Stomach (tissue), 9 donors: ENCODE data around the gene CCDC28B. TPM values are rescaled to one million over a fixed set of nuclear protein-coding genes. Genes with fewer than 3 reads are reported as not detected.

Source experiments
- DNase-seq, 2 donors: peaks; one replicate each; pipeline versions ENCODE4 v3.0.0 to v3.0.0-alpha.2; 2013 to 2019
- H3K27ac ChIP-seq, 5 donors: fragments of 200-600 bp in 4 of 5; sonication (generic) in 4 of 5; one replicate each; pipeline ENCODE4 v1.5.1; 2013 to 2019; ENCODE audit warnings: mild to moderate bottlenecking in 1 of 5, moderate library complexity in 1 of 5
- H3K27me3 ChIP-seq, 3 donors: fragments of 200-600 bp; sonication (generic); one replicate each; pipeline ENCODE4 v1.5.1; 2017 to 2019; ENCODE audit warnings: mixed run types in 1 of 3
- H3K36me3 ChIP-seq, 4 donors: fragments of 200-600 bp; sonication (generic); 1 replicate in 3 of 4; 2 replicates in 1 of 4; pipeline ENCODE4 v1.5.1; 2016 to 2019
- H3K4me1 ChIP-seq, 4 donors: fragments of 200-600 bp; sonication (generic); one replicate each; pipeline ENCODE4 v1.5.1; 2016 to 2019
- H3K4me3 ChIP-seq, 4 donors: fragments of 200-600 bp; sonication (generic) in 3 of 4; one replicate each; pipeline ENCODE4 v1.5.1; 2016 to 2019; ENCODE audit warnings: mild to moderate bottlenecking in 1 of 4
- H3K9me3 ChIP-seq, 4 donors: fragments of 200-600 bp; sonication (generic); one replicate each; pipeline ENCODE4 v1.5.1; 2016 to 2019
- EP300 ChIP-seq: sonication (generic); formaldehyde crosslinking; IDR thresholded peaks from one replicate; pipeline ENCODE4 v1.6.1; 2017; ENCODE audit warnings: antibody characterized with exemption
- POLR2A ChIP-seq, 4 donors: fragments of 450-650 bp; IDR thresholded peaks; one replicate each; pipeline ENCODE4 v1.6.1; 2016; ENCODE audit warnings: antibody characterized with exemption in 4 of 4, control low read depth in 2 of 4, mild to moderate bottlenecking in 1 of 4, moderate library complexity in 1 of 4
- POLR2AphosphoS5 ChIP-seq, 3 donors: sonication (generic); formaldehyde crosslinking; IDR thresholded peaks; one replicate each; pipeline ENCODE4 v1.6.1; 2016; ENCODE audit warnings: antibody characterized with exemption in 3 of 3
- WGBS, 5 donors: extraction: QIAGEN DNeasy Blood & Tissue Kit in 3 of 5; methylation state at CpG; one replicate each; pipeline versions ENCODE4 v1.1.5 to v1.1.7; 2013 to 2018; 5-methylcytosine and 5-hydroxymethylcytosine counted together
- intact Hi-C: fragments of 100-400 bp; cut with DNase I; formaldehyde crosslinking; loops from one replicate; pipeline ENCODE4 v1.15.1; 2023; ENCODE audit warnings: low total_unique reads
- polyA plus RNA-seq, 3 donors: library from polyadenylated mRNA; stranded (reverse); fragments of 200-250 nt; gene quantifications; one replicate each; pipeline ENCODE4 v1.2.3, GENCODE V29; 2013
- total RNA-seq, 5 donors: library from RNA; depleted of rRNA; stranded (reverse); fragments of >200 nt; gene quantifications; one replicate each; pipeline versions ENCODE4 v1.1.0 to v1.2.3, GENCODE V29; 2014 to 2016
- TF ChIP-seq, protein P1 (sequence below), 7 experiments: fragments of 450-650 bp in 4 of 7; fragments of 200-600 bp in 3 of 7; sonication (generic) in 3 of 7; IDR thresholded peaks; one replicate each; pipeline ENCODE4 v1.5.1; 2016 to 2019; ENCODE audit warnings: antibody characterized with exemption in 7 of 7, control low read depth in 2 of 7, mild to moderate bottlenecking in 1 of 7
- donor health status: healthy with polysubstance abuse.
- donor health status: Bipolar disorder and iron deficiency.
- donor health status: healthy.

The CCDC28B gene
- total and polyA plus RNA-seq, 8 donors: 0.45 to 27.8 (median 9.7) TPM; not detected in 2

DNA sequence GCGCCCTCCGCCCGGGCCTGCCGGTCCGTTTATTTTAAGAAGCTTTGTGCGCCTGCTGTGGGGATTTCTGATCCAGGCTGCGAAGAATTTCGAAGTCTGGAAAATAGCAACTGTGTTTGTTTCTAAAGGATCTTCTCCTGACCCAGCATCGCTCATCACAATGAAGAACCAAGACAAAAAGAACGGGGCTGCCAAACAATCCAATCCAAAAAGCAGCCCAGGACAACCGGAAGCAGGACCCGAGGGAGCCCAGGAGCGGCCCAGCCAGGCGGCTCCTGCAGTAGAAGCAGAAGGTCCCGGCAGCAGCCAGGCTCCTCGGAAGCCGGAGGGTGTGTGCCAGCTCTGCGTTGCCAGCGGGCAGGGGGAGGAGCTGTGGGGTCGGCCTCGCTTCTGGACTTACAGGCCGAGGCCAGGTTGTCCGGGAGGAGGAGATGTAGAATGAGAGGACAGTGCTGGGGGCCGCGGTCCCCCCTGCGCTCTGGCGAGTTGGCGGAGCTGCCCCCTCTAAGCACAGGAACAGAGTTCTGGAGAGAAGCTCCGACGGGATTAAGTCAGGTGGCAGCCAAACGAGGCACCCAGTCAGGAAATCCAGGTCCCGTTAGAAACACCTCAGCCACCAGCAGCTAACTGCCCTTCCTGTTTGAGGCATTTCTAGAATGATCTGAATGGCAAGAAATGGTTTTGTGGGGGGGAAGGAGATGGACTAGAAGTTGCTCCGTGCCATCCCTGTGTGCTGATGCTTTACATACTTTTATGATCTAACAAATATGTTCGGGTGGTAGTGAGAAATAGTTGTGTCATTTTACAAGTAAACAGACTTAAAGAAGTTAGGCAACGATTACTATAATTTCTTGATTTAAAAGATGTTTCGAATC is 20.0 kb upstream of the CCDC28B start:
- no peaks in the 10 kb centered on the region for H3K27me3 ChIP-seq
- peaks cover 30 to 62% (median 48%) of the 10 kb centered on the region in 4 donors for H3K4me1 ChIP-seq
- H3K4me3 ChIP-seq: peak overlapping the region; percentile 64 to 78 (median 64)
- peak overlapping the region; percentile 92 to 99 (median 97) for H3K27ac ChIP-seq
- no peaks in the 10 kb centered on the region for H3K9me3 ChIP-seq
- H3K36me3 ChIP-seq: peaks cover 17 to 42% (median 40%) of the 10 kb centered on the region in 4 donors
- DNase-seq: peak; percentile 54 to 77
- intact Hi-C loops: no loop called here
- no peak for TF ChIP-seq POLR2A (IDR thresholded peaks at IDR 0.05)
- no peak for TF ChIP-seq POLR2AphosphoS5 (IDR thresholded peaks at IDR 0.05)
- TF ChIP-seq, protein P1, sequence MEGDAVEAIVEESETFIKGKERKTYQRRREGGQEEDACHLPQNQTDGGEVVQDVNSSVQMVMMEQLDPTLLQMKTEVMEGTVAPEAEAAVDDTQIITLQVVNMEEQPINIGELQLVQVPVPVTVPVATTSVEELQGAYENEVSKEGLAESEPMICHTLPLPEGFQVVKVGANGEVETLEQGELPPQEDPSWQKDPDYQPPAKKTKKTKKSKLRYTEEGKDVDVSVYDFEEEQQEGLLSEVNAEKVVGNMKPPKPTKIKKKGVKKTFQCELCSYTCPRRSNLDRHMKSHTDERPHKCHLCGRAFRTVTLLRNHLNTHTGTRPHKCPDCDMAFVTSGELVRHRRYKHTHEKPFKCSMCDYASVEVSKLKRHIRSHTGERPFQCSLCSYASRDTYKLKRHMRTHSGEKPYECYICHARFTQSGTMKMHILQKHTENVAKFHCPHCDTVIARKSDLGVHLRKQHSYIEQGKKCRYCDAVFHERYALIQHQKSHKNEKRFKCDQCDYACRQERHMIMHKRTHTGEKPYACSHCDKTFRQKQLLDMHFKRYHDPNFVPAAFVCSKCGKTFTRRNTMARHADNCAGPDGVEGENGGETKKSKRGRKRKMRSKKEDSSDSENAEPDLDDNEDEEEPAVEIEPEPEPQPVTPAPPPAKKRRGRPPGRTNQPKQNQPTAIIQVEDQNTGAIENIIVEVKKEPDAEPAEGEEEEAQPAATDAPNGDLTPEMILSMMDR (IDR thresholded peaks at IDR 0.05): no peak
- TF ChIP-seq EP300: no peak
- 4 to 6% (median 6%) methylated on average over 20 to 36 of the region's 36 CpGs for WGBS, 5 donors

DNA sequence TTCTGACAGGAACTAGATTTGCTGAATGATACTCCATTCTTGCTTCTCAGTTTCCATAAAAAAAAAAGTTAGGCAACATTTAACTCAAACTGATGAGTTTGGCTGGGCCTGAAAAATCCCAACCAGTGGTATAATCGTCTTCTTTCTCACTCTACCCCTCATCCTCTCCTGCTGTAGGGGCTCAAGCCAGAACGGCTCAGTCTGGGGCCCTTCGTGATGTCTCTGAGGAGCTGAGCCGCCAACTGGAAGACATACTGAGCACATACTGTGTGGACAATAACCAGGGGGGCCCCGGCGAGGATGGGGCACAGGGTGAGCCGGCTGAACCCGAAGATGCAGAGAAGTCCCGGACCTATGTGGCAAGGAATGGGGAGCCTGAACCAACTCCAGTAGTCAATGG is 19.3 kb upstream of the CCDC28B start:
- Histone ChIP-seq H3K36me3 (peaks cover 17 to 48% (median 46%) of the 10 kb centered on the region in 4 donors), H3K27me3 (no peaks in the 10 kb centered on the region), H3K4me1 (peaks cover 30 to 68% (median 53%) of the 10 kb centered on the region in 4 donors), H3K27ac (peak overlapping the region in 4 of 5 donors; percentile 44 to 97 (median 94)), H3K4me3 (peak overlapping the region; percentile 64 to 78 (median 64)), H3K9me3 (no peaks in the 10 kb centered on the region)
- TF ChIP-seq, protein P1 (IDR thresholded peaks at IDR 0.05): no peak
- TF ChIP-seq POLR2A (IDR thresholded peaks at IDR 0.05): no peak
- TF ChIP-seq POLR2AphosphoS5 (IDR thresholded peaks at IDR 0.05): no peak
- no peak for TF ChIP-seq EP300
- DNase-seq: no peak
- 69 to 80% (median 77%) methylated on average over 8 to 9 of the region's 9 CpGs for WGBS, 5 donors
- intact Hi-C loops: no loop called here

DNA sequence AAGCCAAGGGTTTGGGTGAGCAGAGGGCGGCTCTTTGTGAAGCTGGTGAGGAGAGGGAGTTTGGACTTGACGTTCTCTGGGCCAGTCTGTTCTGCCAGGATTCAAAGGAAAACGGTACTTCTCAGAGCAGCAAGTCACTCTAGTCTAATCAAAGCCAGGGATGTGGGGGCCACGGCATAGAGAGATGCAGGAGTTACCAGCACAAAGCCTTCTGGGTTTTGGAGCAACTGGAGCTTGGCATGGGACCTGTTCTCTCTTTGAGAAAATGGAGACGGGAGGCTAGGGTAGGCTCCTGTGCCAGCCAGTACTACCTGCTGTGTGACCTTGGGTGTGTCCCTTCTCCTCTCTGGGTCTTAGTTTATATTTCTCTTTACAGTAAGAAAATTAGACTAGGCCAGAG is 18.8 kb upstream of the CCDC28B start:
- H3K36me3 ChIP-seq: peaks cover 17 to 53% (median 51%) of the 10 kb centered on the region in 4 donors
- peaks cover 30 to 73% (median 54%) of the 10 kb centered on the region in 4 donors for H3K4me1 ChIP-seq
- no peaks in the 10 kb centered on the region for H3K27me3 ChIP-seq
- H3K4me3 ChIP-seq: peak overlapping the region; percentile 64 to 78 (median 64)
- no peak for DNase-seq
- H3K27ac ChIP-seq: peak overlapping the region in 3 of 5 donors; percentile 44 to 97 (median 96)
- intact Hi-C loops: no loop called here
- 67 to 82% (median 78%) methylated on average over 5 of the region's 5 CpGs for WGBS, 5 donors
- no peaks in the 10 kb centered on the region for H3K9me3 ChIP-seq
- TF ChIP-seq EP300 (no peak), POLR2A (IDR thresholded peaks at IDR 0.05) (no peak), POLR2AphosphoS5 (IDR thresholded peaks at IDR 0.05) (no peak)
- TF ChIP-seq, protein P1 (IDR thresholded peaks at IDR 0.05): no peak

DNA sequence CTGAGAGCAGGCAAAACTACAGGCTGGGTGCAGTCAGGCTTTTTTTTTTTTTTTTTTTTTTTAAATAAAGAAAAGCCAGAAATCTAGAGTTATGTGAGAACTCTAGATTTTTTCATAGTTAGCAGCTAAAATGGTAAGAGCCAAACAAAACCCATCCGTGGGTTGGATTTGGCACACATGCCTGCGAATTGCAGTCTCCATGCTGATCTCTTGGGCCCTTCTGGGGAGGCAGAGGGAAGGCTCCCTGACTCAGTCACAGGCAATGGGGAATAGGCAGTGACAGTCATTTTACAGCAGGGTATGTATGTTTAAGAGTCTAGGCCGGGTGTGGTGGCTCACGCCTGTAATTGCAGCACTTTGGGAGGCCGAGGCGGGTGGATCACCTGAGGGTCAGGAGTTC is 18.3 kb upstream of the CCDC28B start:
- Histone ChIP-seq H3K27ac (peak overlapping the region in 3 of 5 donors; percentile 5 to 97 (median 44)), H3K36me3 (peaks cover 18 to 58% (median 56%) of the 10 kb centered on the region in 4 donors), H3K4me3 (peak overlapping the region in 2 of 4 donors; percentile 64 to 78), H3K4me1 (peaks cover 30 to 78% (median 54%) of the 10 kb centered on the region in 4 donors), H3K9me3 (no peaks in the 10 kb centered on the region), H3K27me3 (no peaks in the 10 kb centered on the region)
- TF ChIP-seq POLR2AphosphoS5 (IDR thresholded peaks at IDR 0.05) (no peak), POLR2A (IDR thresholded peaks at IDR 0.05) (no peak), EP300 (no peak)
- TF ChIP-seq, protein P1 (IDR thresholded peaks at IDR 0.05): no peak
- intact Hi-C loops: no loop called here
- 79 to 91% (median 89%) methylated on average over 6 of the region's 6 CpGs for WGBS, 5 donors
- no peak for DNase-seq
